Measurements from ENCODE around the gene PLXNA1.

Gene PLXNA1

GRCh38 chr3:126988451-126989021, 5.6 kb downstream of the PLXNA1 start:
- no peak for FAIRE-seq

- FAIRE-seq: no peak
Observed at GRCh38 chr3:126989316-126990023, 6.6 kb downstream of the PLXNA1 start.

- no peak for FAIRE-seq
Observed at GRCh38 chr3:126990024-126990700, 7.2 kb downstream of the PLXNA1 start.

GRCh38 chr3:126990890-126991289, 8.0 kb downstream of the PLXNA1 start:
- no peak for FAIRE-seq

- no peak for FAIRE-seq
Observed at GRCh38 chr3:126991366-126992200, 8.7 kb downstream of the PLXNA1 start.

- FAIRE-seq: no peak
Observed at GRCh38 chr3:126992216-126992615, 9.3 kb downstream of the PLXNA1 start.

- FAIRE-seq: no peak
Observed at GRCh38 chr3:126992776-126993175, 9.9 kb downstream of the PLXNA1 start.

- no peak for FAIRE-seq
Observed at GRCh38 chr3:126993436-126993835, 10.5 kb downstream of the PLXNA1 start.

- no peak for FAIRE-seq
Observed at GRCh38 chr3:126994661-126995245, 11.8 kb downstream of the PLXNA1 start.

- no peak for FAIRE-seq
Observed at GRCh38 chr3:126995254-126995780, 12.4 kb downstream of the PLXNA1 start.

- FAIRE-seq: no peak
Observed at GRCh38 chr3:126995926-126996512, 13.1 kb downstream of the PLXNA1 start.

- FAIRE-seq: no peak
Observed at GRCh38 chr3:126996905-126997304, 14.0 kb downstream of the PLXNA1 start.

- no peak for FAIRE-seq
Observed at GRCh38 chr3:126997455-126998038, 14.6 kb downstream of the PLXNA1 start.

- FAIRE-seq: no peak
Observed at GRCh38 chr3:126998320-126998719, 15.4 kb downstream of the PLXNA1 start.

- FAIRE-seq: no peak
Observed at GRCh38 chr3:126998728-126999127, 15.8 kb downstream of the PLXNA1 start.

- FAIRE-seq: no peak
Observed at GRCh38 chr3:126999383-126999782, 16.5 kb downstream of the PLXNA1 start.

- FAIRE-seq: no peak
Observed at GRCh38 chr3:127000119-127000518, 17.2 kb downstream of the PLXNA1 start.

GRCh38 chr3:127000761-127001160, 17.8 kb downstream of the PLXNA1 start:
- FAIRE-seq: no peak

- FAIRE-seq: no peak
Observed at GRCh38 chr3:127001486-127002194, 18.7 kb downstream of the PLXNA1 start.

GRCh38 chr3:127002195-127003174, 19.6 kb downstream of the PLXNA1 start:
- no peak for FAIRE-seq

Data from A204.1 (cell line).